ENCODE results near the gene ATP6V1D.

DNA sequence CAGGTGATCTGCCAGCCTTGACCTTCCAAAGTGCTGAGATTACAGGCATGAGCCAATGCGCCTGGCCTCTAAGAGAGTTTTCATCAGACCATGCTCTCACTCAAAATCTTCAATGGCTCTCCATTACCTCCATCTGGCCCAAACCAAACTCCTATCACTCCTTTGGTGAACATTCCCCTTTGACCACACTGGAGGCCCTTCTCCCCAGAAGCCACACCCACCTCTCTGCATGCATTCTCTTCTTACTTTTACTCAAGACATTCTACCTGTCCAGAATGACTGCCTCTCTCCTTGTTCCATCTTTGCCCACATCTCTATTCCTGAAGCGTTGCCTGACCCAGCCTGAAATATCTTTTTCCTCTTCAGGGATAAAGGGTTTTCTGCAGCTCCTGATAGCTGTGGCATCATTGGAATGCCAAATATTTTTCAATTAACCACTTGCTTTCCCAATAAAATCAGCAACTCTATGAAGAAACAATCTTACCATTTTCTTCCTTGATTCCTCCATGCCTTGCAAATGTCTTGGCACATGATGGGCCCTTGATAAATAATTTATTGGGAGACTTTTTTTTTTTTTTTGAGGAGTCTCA is 36.9 kb upstream of the ATP6V1D start:
- TF ChIP-seq, protein P1, sequence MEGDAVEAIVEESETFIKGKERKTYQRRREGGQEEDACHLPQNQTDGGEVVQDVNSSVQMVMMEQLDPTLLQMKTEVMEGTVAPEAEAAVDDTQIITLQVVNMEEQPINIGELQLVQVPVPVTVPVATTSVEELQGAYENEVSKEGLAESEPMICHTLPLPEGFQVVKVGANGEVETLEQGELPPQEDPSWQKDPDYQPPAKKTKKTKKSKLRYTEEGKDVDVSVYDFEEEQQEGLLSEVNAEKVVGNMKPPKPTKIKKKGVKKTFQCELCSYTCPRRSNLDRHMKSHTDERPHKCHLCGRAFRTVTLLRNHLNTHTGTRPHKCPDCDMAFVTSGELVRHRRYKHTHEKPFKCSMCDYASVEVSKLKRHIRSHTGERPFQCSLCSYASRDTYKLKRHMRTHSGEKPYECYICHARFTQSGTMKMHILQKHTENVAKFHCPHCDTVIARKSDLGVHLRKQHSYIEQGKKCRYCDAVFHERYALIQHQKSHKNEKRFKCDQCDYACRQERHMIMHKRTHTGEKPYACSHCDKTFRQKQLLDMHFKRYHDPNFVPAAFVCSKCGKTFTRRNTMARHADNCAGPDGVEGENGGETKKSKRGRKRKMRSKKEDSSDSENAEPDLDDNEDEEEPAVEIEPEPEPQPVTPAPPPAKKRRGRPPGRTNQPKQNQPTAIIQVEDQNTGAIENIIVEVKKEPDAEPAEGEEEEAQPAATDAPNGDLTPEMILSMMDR (IDR thresholded peaks at IDR 0.05) = no peak
- TF ChIP-seq POLR2AphosphoS5 (IDR thresholded peaks at IDR 0.05) = no peak
